HepG2 (cell line): Measurements from ENCODE around the gene MTX2. TPM values are rescaled to one million over a fixed set of nuclear protein-coding genes. Genes with fewer than 3 reads are reported as not detected.

Experiments used
- ATAC-seq: fragments of 200-7000 bp; cut with Tn5 transposase; 3 replicates; pipeline ENCODE4 v1.9.1; 2020; ENCODE audit warnings: mild to moderate bottlenecking, moderate library complexity
- BruUV-seq: library from RNA; stranded (reverse); fragments of 400-500 nt; replicated peaks from 2 replicates; lab custom pipeline; 2021; lab: Mats Ljungman, UMichigan
- CTCF ChIA-PET: fragments of 300-600 bp; formaldehyde crosslinking; extraction: SDS; loops from one replicate; lab custom pipeline; 2021; ENCODE audit warnings: low total read pairs, inconsistent platforms, low intra/inter-chr PET ratio; lab: Yijun Ruan, JAX
- POLR2A ChIA-PET: fragments of 350-600 bp; sonication (Branson Sonifier 250); formaldehyde crosslinking; loops from one replicate; lab custom pipeline; 2020; ENCODE audit warnings: antibody characterized with exemption, inconsistent platforms; lab: Yijun Ruan, JAX
- DNase-seq: peaks from one replicate; pipeline ENCODE4 v3.0.0-alpha.2; 2015; ENCODE audit warnings: low spot score
- FAIRE-seq: peaks from 3 replicates; lab custom pipeline; 2011; peaks lifted over from hg19 to GRCh38; lab: Jason Lieb, UNC
- H2AFZ ChIP-seq: one replicate; pipeline ENCODE4 v1.6.1; 2011; ENCODE audit warnings: low read length, inconsistent platforms
- H3K27ac ChIP-seq: fragments of 300-600 bp; 3 replicates; pipeline ENCODE4 v1.8.0; 2011; ENCODE audit warnings: mixed run types, mild to moderate bottlenecking, mixed read lengths, low read length, inconsistent platforms; ENCODE audit not compliant: insufficient read depth; ENCODE audit errors: extremely low read length
- H3K27me3 ChIP-seq, 2 experiments: fragments of 200-600 bp in 1 of 2; 2 replicates in 1 of 2; 3 replicates in 1 of 2; pipeline versions ENCODE4 v1.6.0 to v1.8.0; 2011; ENCODE audit warnings: low read length in 2 of 2, mild to moderate bottlenecking in 2 of 2, moderate library complexity in 2 of 2, inconsistent platforms in 1 of 2; ENCODE audit not compliant: insufficient read depth in 2 of 2, control insufficient read depth in 1 of 2
- H3K36me3 ChIP-seq, 2 experiments: fragments of 200-600 bp in 1 of 2; replicated peaks in 1 of 2; 2 replicates in 1 of 2; 3 replicates in 1 of 2; pipeline versions ENCODE4 v1.5.1 to v1.8.0; 2011; ENCODE audit warnings: low read length in 2 of 2, inconsistent platforms in 1 of 2; ENCODE audit not compliant: insufficient read depth in 2 of 2, control insufficient read depth in 1 of 2
- H3K4me1 ChIP-seq: 2 replicates; pipeline ENCODE4 v1.5.1; 2012; ENCODE audit warnings: low read length, inconsistent platforms; ENCODE audit not compliant: insufficient read depth
- H3K4me2 ChIP-seq: 2 replicates; pipeline ENCODE4 v1.6.0; 2011; ENCODE audit warnings: low read depth, low read length, inconsistent platforms
- H3K4me3 ChIP-seq, 3 experiments: fragments of 200-600 bp in 1 of 3; sonication (generic), shearing (Covaris generic) in 1 of 3; replicated peaks in 1 of 3; 2 replicates each; pipeline ENCODE4 v1.5.1; 2011 to 2016; ENCODE audit warnings: low read length in 3 of 3, inconsistent platforms in 2 of 3, low read depth in 2 of 3, mild to moderate bottlenecking in 2 of 3, control low read depth in 1 of 3, mixed read lengths in 1 of 3; ENCODE audit not compliant: insufficient read depth in 1 of 3
- H3K79me2 ChIP-seq: one replicate; pipeline ENCODE4 v1.6.1; 2011; ENCODE audit warnings: low read length, inconsistent platforms; ENCODE audit not compliant: insufficient read depth
- H3K9ac ChIP-seq: 2 replicates; pipeline ENCODE4 v1.6.0; 2011; ENCODE audit warnings: mild to moderate bottlenecking, low read depth, low read length, inconsistent platforms; ENCODE audit not compliant: insufficient read depth
- H3K9me3 ChIP-seq: 2 replicates; pipeline ENCODE4 v1.5.1; 2012; ENCODE audit warnings: mild to moderate bottlenecking, low read length
- H4K20me1 ChIP-seq: 2 replicates; pipeline ENCODE4 v1.6.0; 2011; ENCODE audit warnings: inconsistent platforms, mild to moderate bottlenecking, low read length, moderate library complexity; ENCODE audit not compliant: insufficient read depth
- AKAP8 ChIP-seq: sonication (generic); formaldehyde crosslinking; IDR thresholded peaks from 2 replicates; pipeline ENCODE4 v1.5.1; 2020; ENCODE audit warnings: mild to moderate bottlenecking, missing genetic modification reagents
- BCL6 ChIP-seq: IDR thresholded peaks from 2 replicates; pipeline ENCODE4 v1.6.1; 2016; ENCODE audit warnings: missing genetic modification reagents, missing compliant biosample characterization
- ELF4 ChIP-seq: sonication (generic); formaldehyde crosslinking; IDR thresholded peaks from 2 replicates; pipeline ENCODE4 v1.5.0; 2020; ENCODE audit warnings: missing genetic modification reagents, mild to moderate bottlenecking, moderate library complexity, borderline replicate concordance
- GABPA ChIP-seq, 2 experiments: IDR thresholded peaks; 2 replicates each; pipeline ENCODE4 v1.6.1; 2011 to 2016; ENCODE audit warnings: low read depth in 2 of 2, low read length in 1 of 2, missing biosample characterization in 1 of 2, missing genetic modification characterization in 1 of 2
- MAFG ChIP-seq: sonication (generic); formaldehyde crosslinking; IDR thresholded peaks from 2 replicates; pipeline ENCODE4 v1.5.1; 2020; ENCODE audit warnings: mild to moderate bottlenecking, missing genetic modification reagents
- NFYC ChIP-seq: IDR thresholded peaks from 2 replicates; pipeline ENCODE4 v1.6.1; 2016; ENCODE audit warnings: missing genetic modification reagents, missing compliant biosample characterization
- NKX3-1 ChIP-seq: sonication (generic); formaldehyde crosslinking; IDR thresholded peaks from 2 replicates; pipeline ENCODE4 v1.5.0; 2020; ENCODE audit warnings: missing genetic modification reagents
- SETDB1 ChIP-seq: sonication (generic); formaldehyde crosslinking; IDR thresholded peaks from 2 replicates; pipeline ENCODE4 v1.5.1; 2020; ENCODE audit warnings: missing genetic modification reagents, mild to moderate bottlenecking, borderline replicate concordance
- SP2 ChIP-seq: sonication (generic); formaldehyde crosslinking; IDR thresholded peaks from 2 replicates; pipeline ENCODE4 v1.5.1; 2020; ENCODE audit warnings: mild to moderate bottlenecking, missing genetic modification reagents
- ZBTB7B ChIP-seq: sonication (generic); formaldehyde crosslinking; IDR thresholded peaks from 2 replicates; pipeline ENCODE4 v1.4.0; 2020; ENCODE audit warnings: missing genetic modification reagents
- ZNF282 ChIP-seq: fragments of 450-650 bp; IDR thresholded peaks from 2 replicates; pipeline ENCODE4 v1.6.1; 2018; ENCODE audit not compliant: partially characterized antibody
- ZNF3 ChIP-seq: IDR thresholded peaks from 2 replicates; pipeline ENCODE4 v1.7.0; 2017; ENCODE audit warnings: inconsistent platforms
- WGBS: methylation state at CpG from one replicate; pipeline ENCODE4 v1.1.6; 2017; ENCODE audit warnings: low lambda C conversion rate; 5-methylcytosine and 5-hydroxymethylcytosine counted together
- in situ Hi-C: cut with HindIII; loops from 2 replicates; pipeline ENCODE4 v1.10.0; 2017; ENCODE audit warnings: low pct_unique_long_range_greater_than_20kb; ENCODE audit not compliant: extremely low pct_ligation_motif_present
- intact Hi-C: fragments of 100-400 bp; cut with micrococcal nuclease; formaldehyde crosslinking; loops from one replicate; pipeline ENCODE4 v1.10.0; 2022; ENCODE audit not compliant: unreplicated experiment
- polyA plus RNA-seq, 8 experiments: library from polyadenylated mRNA; depleted of rRNA in 3 of 8; stranded (reverse) in 7 of 8; unstranded in 1 of 8; fragments of >200 nt; fragmentation: Illumina TruSeq in 4 of 8; extraction: Trizol in 4 of 8; gene quantifications; 2 replicates each; pipeline versions ENCODE4 v1.2.1 to v1.2.3, GENCODE V29; 2011 to 2016; ENCODE audit warnings: low read depth in 4 of 8, missing spikeins in 1 of 8, mixed read lengths in 1 of 8; ENCODE audit not compliant: insufficient read depth in 1 of 8
- total RNA-seq, 5 experiments: library from RNA; depleted of rRNA; stranded (reverse); fragments of >200 nt; fragmentation: Illumina TruSeq; extraction: Trizol; gene quantifications; 2 replicates each; pipeline ENCODE4 v1.2.3, GENCODE V29; 2016; ENCODE audit warnings: low read depth in 1 of 5
- TF ChIP-seq, protein P1 (sequence below): IDR thresholded peaks from 2 replicates; pipeline ENCODE4 v1.6.1; 2016; ENCODE audit warnings: missing compliant biosample characterization, missing genetic modification reagents, borderline replicate concordance
- TF ChIP-seq, protein P2 (sequence below): sonication (generic); formaldehyde crosslinking; IDR thresholded peaks from 2 replicates; pipeline ENCODE4 v1.8.1; 2022; ENCODE audit warnings: low read depth, mild to moderate bottlenecking, missing genetic modification reagents
- TF ChIP-seq, protein P3 (sequence below): sonication (generic); formaldehyde crosslinking; IDR thresholded peaks from 2 replicates; pipeline ENCODE4 v1.8.1; 2023; ENCODE audit warnings: missing genetic modification reagents, mild to moderate bottlenecking, borderline replicate concordance

MTX2 gene
- total and polyA plus RNA-seq, 2 of the 13 experiments (the other 11 are each of a cell fraction or from before 2014, with no cell fraction given): 58.1 to 75.7 TPM

GRCh38 chr2:176330612-176331011 lies 61.4 kb downstream of the MTX2 start:
- TF ChIP-seq, protein P1, sequence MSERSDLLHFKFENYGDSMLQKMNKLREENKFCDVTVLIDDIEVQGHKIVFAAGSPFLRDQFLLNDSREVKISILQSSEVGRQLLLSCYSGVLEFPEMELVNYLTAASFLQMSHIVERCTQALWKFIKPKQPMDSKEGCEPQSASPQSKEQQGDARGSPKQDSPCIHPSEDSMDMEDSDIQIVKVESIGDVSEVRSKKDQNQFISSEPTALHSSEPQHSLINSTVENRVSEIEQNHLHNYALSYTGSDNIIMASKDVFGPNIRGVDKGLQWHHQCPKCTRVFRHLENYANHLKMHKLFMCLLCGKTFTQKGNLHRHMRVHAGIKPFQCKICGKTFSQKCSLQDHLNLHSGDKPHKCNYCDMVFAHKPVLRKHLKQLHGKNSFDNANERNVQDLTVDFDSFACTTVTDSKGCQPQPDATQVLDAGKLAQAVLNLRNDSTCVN (CRISPR knock-in tag): no peak
- TF ChIP-seq ELF4 (CRISPR knock-in tag) (no peak), BCL6 (CRISPR knock-in tag) (no peak), AKAP8 (CRISPR knock-in tag) (no peak), ZNF3 (CRISPR knock-in tag) (peak; percentile 77; the same call in 1 of the 2 replicates)
- BruUV-seq: no TSS peak
- Histone ChIP-seq H3K27me3 (no peaks in the 10 kb centered on the region), H3K4me3 (no peak overlapping the region), H3K79me2 (no peaks in the 10 kb centered on the region), H3K4me2 (no peak overlapping the region), H2AFZ (no peak overlapping the region), H3K9me3 (no peaks in the 10 kb centered on the region), H3K36me3 (peaks cover 4 to 26% of the 10 kb centered on the region in 2 experiments), H3K9ac (no peak overlapping the region), H3K27ac (no peak overlapping the region), H4K20me1 (no peaks in the 10 kb centered on the region), H3K4me1 (peaks cover 2% of the 10 kb centered on the region)
- no peak for FAIRE-seq
- ATAC-seq: no peak
- intact Hi-C loops (no loop called here), in situ Hi-C loops (no loop called here)
- no peak for DNase-seq
- 97% methylated on average over 1 of the region's 1 CpG for WGBS
- POLR2A ChIA-PET: no interaction called here
- CTCF ChIA-PET: no interaction called here

DNA sequence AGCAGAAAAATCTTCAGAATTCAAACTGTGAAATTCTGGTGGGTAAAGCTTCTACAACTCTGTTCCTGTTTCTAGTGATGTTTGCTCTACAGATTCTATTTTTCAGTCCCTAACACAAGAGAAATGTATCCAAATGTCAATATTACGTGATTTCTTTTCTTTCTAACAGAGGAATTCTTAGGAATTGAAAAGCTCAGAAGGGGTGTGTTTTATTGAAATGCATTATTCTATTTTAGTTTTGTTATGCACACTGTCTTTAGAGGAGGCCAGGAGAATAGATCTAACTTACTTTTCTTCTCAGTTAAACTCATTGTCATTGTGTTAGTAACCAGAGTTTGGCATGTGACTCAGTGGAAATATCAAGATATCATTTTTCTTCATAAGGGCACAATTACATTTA lies 62.4 kb downstream of the MTX2 start:
- Histone ChIP-seq H3K4me3 (no peak overlapping the region), H3K9ac (no peak overlapping the region), H3K27me3 (no peaks in the 10 kb centered on the region), H2AFZ (no peak overlapping the region), H3K36me3 (peaks cover 4 to 26% of the 10 kb centered on the region in 2 experiments), H3K9me3 (no peaks in the 10 kb centered on the region), H4K20me1 (no peaks in the 10 kb centered on the region), H3K27ac (no peak overlapping the region), H3K4me2 (no peak overlapping the region), H3K79me2 (no peaks in the 10 kb centered on the region), H3K4me1 (no peaks in the 10 kb centered on the region)
- DNase-seq (no peak), FAIRE-seq (no peak), ATAC-seq (no peak)
- intact Hi-C loops: no loop called here
- BruUV-seq: no TSS peak
- ChIA-PET POLR2A (no interaction called here), CTCF (no interaction called here)
- in situ Hi-C loops: no loop called here
- WGBS: 100% methylated on average over 1 of the region's 1 CpG
- TF ChIP-seq, protein P2, sequence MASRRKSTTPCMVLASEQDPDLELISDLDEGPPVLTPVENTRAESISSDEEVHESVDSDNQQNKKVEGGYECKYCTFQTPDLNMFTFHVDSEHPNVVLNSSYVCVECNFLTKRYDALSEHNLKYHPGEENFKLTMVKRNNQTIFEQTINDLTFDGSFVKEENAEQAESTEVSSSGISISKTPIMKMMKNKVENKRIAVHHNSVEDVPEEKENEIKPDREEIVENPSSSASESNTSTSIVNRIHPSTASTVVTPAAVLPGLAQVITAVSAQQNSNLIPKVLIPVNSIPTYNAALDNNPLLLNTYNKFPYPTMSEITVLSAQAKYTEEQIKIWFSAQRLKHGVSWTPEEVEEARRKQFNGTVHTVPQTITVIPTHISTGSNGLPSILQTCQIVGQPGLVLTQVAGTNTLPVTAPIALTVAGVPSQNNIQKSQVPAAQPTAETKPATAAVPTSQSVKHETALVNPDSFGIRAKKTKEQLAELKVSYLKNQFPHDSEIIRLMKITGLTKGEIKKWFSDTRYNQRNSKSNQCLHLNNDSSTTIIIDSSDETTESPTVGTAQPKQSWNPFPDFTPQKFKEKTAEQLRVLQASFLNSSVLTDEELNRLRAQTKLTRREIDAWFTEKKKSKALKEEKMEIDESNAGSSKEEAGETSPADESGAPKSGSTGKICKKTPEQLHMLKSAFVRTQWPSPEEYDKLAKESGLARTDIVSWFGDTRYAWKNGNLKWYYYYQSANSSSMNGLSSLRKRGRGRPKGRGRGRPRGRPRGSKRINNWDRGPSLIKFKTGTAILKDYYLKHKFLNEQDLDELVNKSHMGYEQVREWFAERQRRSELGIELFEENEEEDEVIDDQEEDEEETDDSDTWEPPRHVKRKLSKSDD: no peak
- no peak for TF ChIP-seq SETDB1
- TF ChIP-seq ZNF282: no peak
- no peak for TF ChIP-seq GABPA (IDR thresholded peaks at IDR 0.05; ENCODE audit: low read depth, low read length)
- TF ChIP-seq GABPA (CRISPR knock-in tag; IDR thresholded peaks at IDR 0.05; ENCODE audit: low read depth): no peak
- TF ChIP-seq NKX3-1: no peak
- no peak for TF ChIP-seq NFYC (CRISPR knock-in tag)
- TF ChIP-seq, protein P3, sequence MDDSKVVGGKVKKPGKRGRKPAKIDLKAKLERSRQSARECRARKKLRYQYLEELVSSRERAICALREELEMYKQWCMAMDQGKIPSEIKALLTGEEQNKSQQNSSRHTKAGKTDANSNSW: no peak
- no peak for TF ChIP-seq MAFG (CRISPR knock-in tag)
- no peak for TF ChIP-seq ZBTB7B (CRISPR knock-in tag)
- TF ChIP-seq SP2: no peak
